DMS53 treated with DMSO at 0.1 percent for 48 hours (cell line): Measurements from ENCODE around the gene LTBP3.
"Not testable (repeated sequence)": the region's sequence is repeated elsewhere in the genome, so short reads cannot be mapped to it uniquely, and the experiment has no call there.

Experiments
- DNase-seq: peaks from one replicate; lab custom pipeline; 2025; ENCODE audit not compliant: unreplicated experiment; lab: John Stamatoyannopoulos, UW

Gene LTBP3

GRCh38 chr11:65538232-65538914 is 19.8 kb downstream of the LTBP3 start:
- DNase-seq, result no peak

GRCh38 chr11:65537620-65538231 is 20.4 kb downstream of the LTBP3 start:
- DNase-seq, result no peak

DNA sequence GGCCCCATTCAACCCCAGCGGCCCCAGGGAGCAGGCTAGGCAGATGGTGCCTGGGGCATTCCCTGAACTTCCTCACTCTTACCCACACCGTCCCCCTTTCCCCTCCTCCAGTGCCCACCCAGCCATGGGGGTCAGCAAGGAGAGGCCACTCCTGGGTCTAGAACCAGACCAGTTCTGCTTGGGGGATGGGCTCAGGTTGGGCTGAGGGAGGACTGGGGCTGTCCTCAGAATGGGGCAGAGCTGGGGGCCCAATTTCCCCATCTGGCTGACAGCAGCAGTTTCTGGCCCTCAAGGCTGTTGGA is 20.9 kb downstream of the LTBP3 start:
- DNase-seq, result no peak

DNA sequence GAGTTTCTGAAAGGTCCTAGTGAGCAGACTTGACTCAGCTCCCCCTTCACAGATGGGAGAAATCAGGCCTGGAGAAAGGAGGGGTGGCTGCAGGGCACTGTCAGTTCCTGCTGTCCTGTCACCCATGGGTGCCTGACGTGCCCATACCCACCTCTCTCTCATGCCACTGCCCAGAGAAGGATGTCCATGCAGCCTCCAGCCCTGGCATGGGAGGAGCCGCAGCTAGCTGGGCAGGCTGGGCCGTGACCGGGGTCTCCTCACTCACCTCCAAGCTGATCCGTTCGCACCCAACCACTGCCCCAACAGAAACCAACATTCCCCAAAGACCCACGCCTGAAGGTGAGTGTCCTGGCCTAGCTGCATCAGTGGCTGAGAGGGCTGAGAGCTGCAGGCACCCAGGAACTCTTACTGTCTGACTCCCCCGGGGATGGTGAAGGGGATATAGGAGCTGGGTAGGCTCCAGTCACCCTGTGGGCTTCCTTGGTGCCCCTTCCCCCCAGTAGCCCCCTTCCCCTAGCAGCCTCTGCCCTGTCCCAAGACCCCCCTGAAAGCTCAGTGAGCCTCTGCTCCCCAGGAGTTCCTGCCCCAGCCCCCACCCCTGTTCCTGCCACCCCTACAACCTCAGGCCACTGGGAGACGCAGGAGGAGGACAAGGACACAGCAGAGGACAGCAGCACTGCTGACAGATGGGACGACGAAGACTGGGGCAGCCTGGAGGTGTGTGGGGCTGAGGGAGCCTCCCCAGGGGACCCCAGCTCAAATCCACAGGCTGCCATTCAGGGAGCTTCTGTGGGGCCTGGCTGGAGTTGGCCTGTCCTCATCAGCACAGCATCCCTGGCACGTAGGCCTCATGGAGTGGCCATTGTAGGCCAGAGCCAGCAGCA is 21.5 kb downstream of the LTBP3 start:
- DNase-seq, result no peak

DNA sequence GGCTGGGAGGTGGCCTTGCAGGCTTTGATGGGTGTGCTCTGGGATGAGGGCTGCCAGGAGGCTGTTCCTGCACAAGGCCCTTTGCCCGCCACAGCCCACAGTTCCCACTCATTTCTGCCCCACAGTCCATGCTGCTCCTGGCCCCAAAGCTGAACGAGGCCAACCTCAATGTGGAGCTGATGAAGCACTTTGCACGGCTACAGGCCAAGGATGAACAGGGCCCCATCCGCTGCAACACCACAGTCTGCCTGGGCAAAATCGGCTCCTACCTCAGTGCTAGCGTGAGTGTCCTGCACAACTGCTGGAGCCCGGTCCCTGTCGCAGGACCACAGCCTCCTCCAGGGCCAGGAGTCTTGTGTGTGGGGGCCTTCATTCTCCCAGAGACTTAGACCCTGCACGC is 23.1 kb downstream of the LTBP3 start:
- no peak for DNase-seq

DNA sequence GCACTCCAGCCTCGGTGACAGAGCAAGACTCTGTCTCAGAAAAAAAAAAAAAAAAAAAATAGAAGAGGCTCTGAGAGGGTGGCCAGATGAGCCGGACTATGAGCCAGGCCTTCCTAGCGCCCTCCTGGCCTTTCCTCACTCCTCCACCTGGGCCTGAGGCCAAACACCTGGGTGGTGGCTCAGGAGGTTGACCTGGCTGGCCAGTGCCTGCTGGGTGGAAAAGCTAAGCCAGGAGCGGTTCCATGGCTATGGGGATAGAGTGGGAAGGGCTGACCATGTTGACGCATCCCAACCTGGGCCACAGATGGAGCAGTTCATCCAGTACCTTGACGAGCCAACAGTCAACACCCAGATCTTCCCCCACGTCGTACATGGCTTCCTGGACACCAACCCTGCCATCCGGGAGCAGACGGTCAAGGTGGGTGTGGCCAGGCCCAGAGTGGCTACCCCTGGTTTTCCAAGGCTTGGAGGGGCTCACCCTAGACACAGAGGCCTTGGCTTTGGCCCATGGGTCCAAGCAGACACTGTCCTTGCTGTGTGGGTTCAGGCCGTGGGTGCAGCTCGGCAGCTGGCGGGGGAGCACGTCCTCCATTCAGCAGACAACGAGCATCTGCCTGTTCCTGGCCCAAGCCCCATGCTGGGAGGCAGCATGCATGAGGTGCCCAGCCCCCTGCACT is 25.6 kb downstream of the LTBP3 start:
- DNase-seq, result no peak

DNA sequence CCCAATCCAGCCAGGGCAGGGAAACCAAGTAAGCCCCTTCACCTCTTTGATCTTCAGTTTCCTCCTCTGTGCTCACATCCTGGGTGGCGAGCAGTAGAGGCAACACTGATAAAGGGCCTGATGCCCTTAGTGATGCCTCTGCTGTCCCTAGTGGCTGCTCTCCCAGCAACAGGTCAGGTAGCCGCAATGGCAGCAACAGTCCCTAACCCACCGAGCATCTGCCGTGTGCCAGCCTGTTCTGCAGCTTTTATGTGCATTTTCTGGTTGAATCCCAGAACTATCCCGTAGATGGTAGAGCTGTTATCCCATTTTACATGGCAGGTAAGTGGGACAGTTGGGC is 28.0 kb downstream of the LTBP3 start:
- DNase-seq, result no peak

- no peak for DNase-seq
These were observed 28.5 kb downstream of the LTBP3 start for GRCh38 chr11:65529475-65530156.

- no peak for DNase-seq
These were observed 29.3 kb downstream of the LTBP3 start for GRCh38 chr11:65528819-65529350.

DNA sequence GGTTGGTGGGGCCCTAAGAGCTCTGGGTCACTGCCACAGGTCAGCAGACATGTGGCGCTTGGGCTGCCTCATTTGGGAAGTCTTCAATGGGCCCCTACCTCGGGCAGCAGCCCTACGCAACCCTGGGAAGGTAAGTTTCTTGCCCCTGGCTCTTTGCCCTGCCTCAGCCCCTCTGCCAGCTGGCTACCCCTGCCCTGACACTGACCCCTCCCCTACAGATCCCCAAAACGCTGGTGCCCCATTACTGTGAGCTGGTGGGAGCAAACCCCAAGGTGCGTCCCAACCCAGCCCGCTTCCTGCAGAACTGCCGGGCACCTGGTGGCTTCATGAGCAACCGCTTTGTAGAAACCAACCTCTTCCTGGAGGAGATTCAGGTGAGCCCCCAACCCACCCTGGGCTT is 31.4 kb downstream of the LTBP3 start:
- no peak for DNase-seq

GRCh38 chr11:65525546-65526480 is 32.3 kb downstream of the LTBP3 start:
- DNase-seq, result no peak

GRCh38 chr11:65524741-65525545 is 33.2 kb downstream of the LTBP3 start, which contains the start of gene SCYL1:
SCYL1 (plus strand) TSS chr11:65525083; CDS start chr11:65525154, 71 bp downstream.
- DNase-seq, result peak; percentile 52

DNA sequence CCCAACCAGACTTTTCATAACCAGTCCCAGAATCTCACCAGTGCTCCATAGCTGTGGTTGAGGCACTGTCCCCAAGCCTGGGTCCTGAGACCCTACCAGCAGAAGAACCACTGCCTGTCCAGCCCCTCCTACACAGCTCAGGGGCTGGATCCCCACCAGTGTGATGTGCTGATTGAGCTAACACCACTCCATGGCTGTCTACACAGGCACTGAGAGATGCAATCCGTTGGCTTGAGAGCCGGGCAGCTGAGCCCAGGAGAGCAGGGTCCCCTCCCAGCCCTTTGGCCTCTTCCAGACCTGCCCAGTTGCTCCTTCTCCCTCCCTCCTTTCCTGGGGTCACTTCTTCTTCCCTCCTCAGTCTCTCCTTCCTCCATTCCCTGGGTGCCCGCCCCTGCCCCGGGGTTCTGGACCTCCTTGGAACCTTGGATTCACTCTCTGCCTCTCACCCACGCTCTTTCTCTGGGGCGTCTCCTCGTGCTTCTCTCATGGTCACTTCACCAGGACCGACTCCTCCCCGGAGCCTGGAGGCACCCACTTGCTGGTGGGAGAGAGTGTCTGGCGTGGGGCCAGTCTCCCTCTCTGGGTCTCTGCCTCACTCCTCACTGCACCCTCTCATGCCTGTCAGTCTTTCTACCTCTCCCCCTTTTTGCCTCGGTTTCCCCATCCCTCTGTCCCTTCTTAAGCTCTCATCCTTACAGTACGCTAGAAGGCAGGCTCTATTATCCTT is 34.0 kb downstream of the LTBP3 start:
- no peak for DNase-seq

GRCh38 chr11:65523631-65523968 is 34.6 kb downstream of the LTBP3 start:
- DNase-seq, result not testable (repeated sequence)

DNA sequence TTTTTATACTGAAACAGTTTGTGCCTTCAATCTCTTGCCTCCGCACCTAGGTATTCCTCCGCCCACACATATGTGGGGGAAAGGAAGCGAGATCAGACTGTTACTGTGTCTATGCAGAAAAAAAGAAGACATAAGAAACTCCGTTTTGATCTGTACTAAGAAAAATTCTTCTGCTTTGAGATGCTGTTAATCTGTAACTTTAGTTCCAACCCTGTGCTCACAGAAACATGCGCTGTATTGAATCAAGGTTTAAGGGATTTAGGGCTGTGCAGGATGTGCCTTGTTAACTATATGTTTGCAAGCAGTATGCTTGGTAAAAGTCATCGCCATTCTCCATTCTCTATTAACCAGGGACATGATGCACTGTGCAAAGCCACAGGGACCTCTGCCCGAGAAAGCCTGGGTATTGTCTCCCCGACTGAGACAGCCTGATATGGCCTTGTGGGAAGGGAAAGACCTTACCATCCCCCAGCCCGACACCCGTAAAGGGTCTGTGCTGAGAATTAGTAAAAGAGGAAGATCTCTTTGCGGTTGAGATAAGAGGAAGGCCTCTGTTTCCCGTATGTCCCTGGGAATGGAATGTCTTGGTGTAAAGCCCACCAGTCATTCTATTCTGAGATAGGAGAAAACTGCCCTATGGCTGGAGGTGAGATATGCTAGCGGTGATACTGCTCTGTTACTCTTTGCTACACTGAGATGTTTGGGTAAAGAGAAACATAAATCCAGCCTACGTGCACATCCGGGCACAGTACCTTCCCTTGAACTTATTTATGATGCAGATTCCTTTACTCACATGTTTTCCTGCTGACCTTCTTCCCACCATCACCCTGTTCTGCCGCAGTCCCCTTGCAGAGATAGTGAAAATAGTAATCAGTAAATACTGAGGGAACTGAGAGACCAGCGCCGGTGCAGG is 35.2 kb downstream of the LTBP3 start:
- DNase-seq, result not testable (repeated sequence)

DNA sequence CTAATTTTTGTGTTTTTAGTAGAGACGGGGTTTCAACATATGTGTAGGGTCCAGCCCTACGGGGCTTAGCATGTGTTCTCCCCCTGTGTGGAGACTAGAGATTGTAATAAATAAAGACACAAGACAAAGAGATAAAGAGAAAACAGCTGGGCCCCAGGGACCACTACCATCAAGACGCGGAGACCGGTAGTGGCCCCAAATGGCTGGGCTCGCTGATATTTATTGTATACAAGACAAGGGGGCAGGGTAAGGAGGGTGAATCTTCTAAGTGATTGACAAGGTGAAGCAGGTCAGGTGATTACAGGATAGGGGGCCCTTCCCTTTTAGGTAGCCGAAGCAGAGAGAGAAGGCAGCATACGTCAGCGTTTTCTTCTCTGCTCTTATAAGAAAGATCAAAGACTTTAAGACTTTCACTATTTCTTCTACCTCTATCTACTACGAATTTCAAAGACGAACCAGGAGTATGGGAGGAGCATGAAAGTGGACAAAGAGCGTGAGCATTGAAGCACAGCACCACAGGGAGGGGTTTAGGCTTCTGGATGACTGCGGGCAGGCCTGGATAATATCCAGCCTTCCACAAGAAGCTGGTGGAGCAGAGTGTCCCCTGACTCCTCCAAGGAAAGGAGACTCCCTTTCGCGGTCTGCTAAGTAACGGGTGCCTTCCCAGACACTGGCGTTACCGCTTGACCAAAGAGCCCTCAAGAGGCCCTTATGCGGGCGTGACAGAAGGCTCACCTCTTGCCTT is 36.2 kb downstream of the LTBP3 start:
- not testable (repeated sequence) for DNase-seq
